Ovary (tissue), 9 donors: ENCODE measurements around the gene PRIMA1. TPM values are rescaled to one million over a fixed set of nuclear protein-coding genes. Genes with fewer than 3 reads are reported as not detected.

Source experiments
- DNase-seq, 5 donors: peaks; one replicate each; pipeline ENCODE4 v3.0.0-alpha.2; 2019 to 2020
- H3K27ac ChIP-seq, 2 donors: fragments of 200-600 bp; one replicate each; pipeline versions ENCODE4 v1.5.1 to v1.8.0; 2019 to 2022
- H3K27me3 ChIP-seq: fragments of 200-600 bp; one replicate; pipeline ENCODE4 v1.8.0; 2022
- H3K36me3 ChIP-seq: fragments of 200-600 bp; sonication (generic); one replicate; pipeline ENCODE4 v1.5.1; 2019
- H3K4me1 ChIP-seq: one replicate; pipeline ENCODE4 v1.8.1; 2013; ENCODE audit warnings: mild to moderate bottlenecking, moderate library complexity; ENCODE audit not compliant: insufficient read depth
- H3K4me3 ChIP-seq: fragments of 200-600 bp; sonication (generic); one replicate; pipeline ENCODE4 v1.5.1; 2017
- H3K9me3 ChIP-seq, 2 donors: fragments of 200-600 bp in 1 of 2; sonication (generic) in 1 of 2; one replicate each; pipeline versions ENCODE4 v1.5.1 to v1.8.1; 2013 to 2019; ENCODE audit warnings: mild to moderate bottlenecking in 1 of 2, moderate library complexity in 1 of 2
- CTCF ChIP-seq, 3 donors: fragments of 450-650 bp in 2 of 3; fragments of 200-600 bp in 1 of 3; IDR thresholded peaks; one replicate each; pipeline versions ENCODE4 v1.5.1 to v1.8.0; 2016 to 2022; ENCODE audit warnings: antibody characterized with exemption in 3 of 3, mild to moderate bottlenecking in 1 of 3
- EP300 ChIP-seq: sonication (generic); formaldehyde crosslinking; IDR thresholded peaks from one replicate; pipeline ENCODE4 v1.6.1; 2017; ENCODE audit warnings: antibody characterized with exemption
- POLR2A ChIP-seq: fragments of 450-650 bp; IDR thresholded peaks from one replicate; pipeline ENCODE4 v1.6.1; 2017; ENCODE audit warnings: antibody characterized with exemption, mild to moderate bottlenecking, moderate library complexity
- WGBS, 3 donors: extraction: QIAGEN DNeasy Blood & Tissue Kit in 1 of 3; methylation state at CpG; one replicate each; pipeline versions ENCODE4 v1.1.5 to v1.1.7; 2013 to 2017; 5-methylcytosine and 5-hydroxymethylcytosine counted together
- intact Hi-C, 4 donors: fragments of 100-400 bp; cut with DNase I; formaldehyde crosslinking; loops; one replicate each; pipeline versions ENCODE4 v1.11.0 to v1.15.1; 2022 to 2023
- polyA plus RNA-seq, 2 donors: library from polyadenylated mRNA; stranded (reverse); fragments of 200-250 nt in 1 of 2; fragments of 350-450 nt in 1 of 2; fragmentation: Illumina TruSeq in 1 of 2; extraction: RNeasy Lipid Tissue Mini Kit (QIAGEN cat#74804) in 1 of 2; gene quantifications; one replicate each; pipeline ENCODE4 v1.2.3, GENCODE V29; 2013 to 2014
- total RNA-seq, 7 donors: library from RNA; depleted of rRNA in 2 of 7; stranded (reverse); fragments of >200 nt in 2 of 7; fragmentation: NEBNext Ultra II Directional in 3 of 7; extraction: Animal tissue kit (Norgen Biotek cat#: 25700) in 3 of 7; gene quantifications; one replicate each; pipeline versions ENCODE4 v1.1.0 to v1.2.4, GENCODE V29; 2016 to 2023
- donor health status: DM: no; HTN: no; CAD: no; lungs with moderate emphysema.
- donor health status: DM: no; HTN: no; CAD: no.
- donor health status: Bipolar disorder and iron deficiency.
- donor health status: DM: yes; HTN: yes; CAD: no.
- donor health status: DM: no; HTN: no; CAD: no.
- donor health status: DM: yes; HTN: yes; CAD: no.

The PRIMA1 gene
- total and polyA plus RNA-seq, 9 donors, result 2.3 to 11.5 (median 4.2) TPM

- intact Hi-C loops, result no loop called here
- Histone ChIP-seq H3K9me3 (no peaks in the 10 kb centered on the region), H3K27ac (no peak overlapping the region), H3K36me3 (no peaks in the 10 kb centered on the region), H3K4me1 (no peaks in the 10 kb centered on the region), H3K27me3 (no peaks in the 10 kb centered on the region), H3K4me3 (no peak overlapping the region)
- no peak for DNase-seq
- WGBS, 3 donors, result 55 to 60% (median 56%) methylated on average over 7 of the region's 7 CpGs
- TF ChIP-seq POLR2A (no peak), CTCF (IDR thresholded peaks at IDR 0.05) (no peak), EP300 (no peak)
Observed at GRCh38 chr14:93714605-93715004, 73.7 kb downstream of the PRIMA1 start.

- no peaks in the 10 kb centered on the region for H3K9me3 ChIP-seq
- H3K27me3 ChIP-seq, result no peaks in the 10 kb centered on the region
- TF ChIP-seq POLR2A (no peak), CTCF (IDR thresholded peaks at IDR 0.05) (no peak)
- no peak for DNase-seq
- no peaks in the 10 kb centered on the region for H3K4me1 ChIP-seq
- H3K36me3 ChIP-seq, result no peaks in the 10 kb centered on the region
- H3K27ac ChIP-seq, result no peak overlapping the region
- intact Hi-C loops, result no loop called here
- WGBS, 3 donors, result 46 to 55% (median 49%) methylated on average over 12 to 13 of the region's 13 CpGs
- H3K4me3 ChIP-seq, result no peak overlapping the region
Observed at GRCh38 chr14:93713726-93714405, 74.4 kb downstream of the PRIMA1 start.

- H3K27ac ChIP-seq, result no peak overlapping the region
- intact Hi-C loops, result no loop called here
Observed at GRCh38 chr14:93712838-93713724, 75.2 kb downstream of the PRIMA1 start.

More at GRCh38 chr14:93712838-93713724, 75.2 kb downstream of the PRIMA1 start:
- DNase-seq, result no peak
- Histone ChIP-seq H3K27me3 (no peaks in the 10 kb centered on the region), H3K9me3 (no peaks in the 10 kb centered on the region), H3K4me3 (no peak overlapping the region), H3K36me3 (no peaks in the 10 kb centered on the region), H3K4me1 (no peaks in the 10 kb centered on the region)
- TF ChIP-seq CTCF (IDR thresholded peaks at IDR 0.05) (no peak), POLR2A (no peak), EP300 (no peak)
- WGBS, 3 donors, result 44 to 45% (median 44%) methylated on average over 18 of the region's 18 CpGs
